Measurements from ENCODE around the gene PDE4D.

GRCh38 chr5:59458321-59458720 lies 435.2 kb downstream of the PDE4D start:
- TF ChIP-seq CTCF (IDR thresholded peaks at IDR 0.05): no peak
- TF ChIP-seq EZH2 (IDR thresholded peaks at IDR 0.05; ENCODE audit: borderline replicate concordance, insufficient read depth, low read depth, low read length, poor library complexity, severe bottlenecking): no peak
